ENCODE data around the gene MEF2D.

DNA sequence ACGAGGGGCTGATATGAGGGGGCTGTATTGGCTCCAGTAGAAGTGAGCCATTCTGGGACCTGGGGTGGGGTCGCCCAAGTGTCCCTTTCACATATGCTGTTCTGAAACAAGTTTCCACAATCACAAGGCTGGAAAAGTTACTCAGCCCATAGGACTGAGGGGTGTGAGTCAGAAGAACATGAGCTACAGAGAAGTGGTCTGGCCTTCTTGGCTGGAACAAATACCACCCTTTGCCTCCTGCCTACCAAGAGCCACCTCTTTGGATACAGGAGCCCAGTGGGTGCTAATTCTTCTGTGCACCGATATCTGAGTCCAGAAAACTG lies 42.4 kb downstream of the MEF2D start:
- TF ChIP-seq, protein P1, sequence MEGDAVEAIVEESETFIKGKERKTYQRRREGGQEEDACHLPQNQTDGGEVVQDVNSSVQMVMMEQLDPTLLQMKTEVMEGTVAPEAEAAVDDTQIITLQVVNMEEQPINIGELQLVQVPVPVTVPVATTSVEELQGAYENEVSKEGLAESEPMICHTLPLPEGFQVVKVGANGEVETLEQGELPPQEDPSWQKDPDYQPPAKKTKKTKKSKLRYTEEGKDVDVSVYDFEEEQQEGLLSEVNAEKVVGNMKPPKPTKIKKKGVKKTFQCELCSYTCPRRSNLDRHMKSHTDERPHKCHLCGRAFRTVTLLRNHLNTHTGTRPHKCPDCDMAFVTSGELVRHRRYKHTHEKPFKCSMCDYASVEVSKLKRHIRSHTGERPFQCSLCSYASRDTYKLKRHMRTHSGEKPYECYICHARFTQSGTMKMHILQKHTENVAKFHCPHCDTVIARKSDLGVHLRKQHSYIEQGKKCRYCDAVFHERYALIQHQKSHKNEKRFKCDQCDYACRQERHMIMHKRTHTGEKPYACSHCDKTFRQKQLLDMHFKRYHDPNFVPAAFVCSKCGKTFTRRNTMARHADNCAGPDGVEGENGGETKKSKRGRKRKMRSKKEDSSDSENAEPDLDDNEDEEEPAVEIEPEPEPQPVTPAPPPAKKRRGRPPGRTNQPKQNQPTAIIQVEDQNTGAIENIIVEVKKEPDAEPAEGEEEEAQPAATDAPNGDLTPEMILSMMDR (conservative IDR thresholded peaks at IDR 0.05; ENCODE audit: low read length), result no peak
- TF ChIP-seq EZH2phosphoT487 (IDR thresholded peaks at IDR 0.05; ENCODE audit: borderline replicate concordance), result no peak
